MCF 10A (cell line): ENCODE measurements around the gene STK35. TPM values are rescaled to one million over a fixed set of nuclear protein-coding genes. Genes with fewer than 3 reads are reported as not detected.
A peak's percentile ranks its signal among the peaks of the same experiment; 100 is the strongest.

ENCODE experiments used
- BruUV-seq: library from RNA; stranded (reverse); fragments of 400-500 nt; replicated peaks from 2 replicates; lab custom pipeline; 2021; lab: Mats Ljungman, UMichigan
- CTCF ChIA-PET: fragments of 300-600 bp; sonication (Branson Sonifier 250); formaldehyde crosslinking; extraction: SDS; loops from one replicate; lab custom pipeline; 2021; ENCODE audit warnings: antibody characterized with exemption, inconsistent platforms; lab: Yijun Ruan, JAX
- POLR2A ChIA-PET: fragments of 300-600, 350-650 bp; sonication (Branson Sonifier 250); formaldehyde crosslinking; extraction: SDS; loops from one replicate; lab custom pipeline; 2020; ENCODE audit warnings: antibody characterized with exemption, inconsistent platforms; lab: Yijun Ruan, JAX
- DNase-seq: peaks from one replicate; pipeline ENCODE4 v3.0.0-alpha.2; 2018; ENCODE audit not compliant: unreplicated experiment
- H3K27ac Mint-ChIP-seq: one replicate; pipeline ENCODE4 v1.8.0; 2022; ENCODE audit warnings: mild to moderate bottlenecking, low read depth, mixed read lengths; ENCODE audit not compliant: unreplicated experiment
- H3K27me3 Mint-ChIP-seq: one replicate; pipeline ENCODE4 v1.8.0; 2022; ENCODE audit warnings: mixed read lengths; ENCODE audit not compliant: insufficient read depth, unreplicated experiment
- H3K36me3 Mint-ChIP-seq: one replicate; pipeline ENCODE4 v1.8.0; 2022; ENCODE audit warnings: mild to moderate bottlenecking, moderate library complexity, mixed read lengths; ENCODE audit not compliant: insufficient read depth, unreplicated experiment
- H3K4me1 Mint-ChIP-seq: one replicate; pipeline ENCODE4 v1.8.0; 2022; ENCODE audit warnings: mixed read lengths; ENCODE audit not compliant: insufficient read depth, unreplicated experiment
- H3K4me3 Mint-ChIP-seq: one replicate; pipeline ENCODE4 v1.8.0; 2022; ENCODE audit warnings: mild to moderate bottlenecking, moderate library complexity, mixed read lengths; ENCODE audit not compliant: unreplicated experiment
- H3K9me3 Mint-ChIP-seq: one replicate; pipeline ENCODE4 v1.8.0; 2022; ENCODE audit warnings: mixed read lengths; ENCODE audit not compliant: unreplicated experiment
- CTCF ChIP-seq: fragments of 200-600 bp; IDR thresholded peaks from one replicate; pipeline ENCODE4 v1.8.0; 2022; ENCODE audit warnings: antibody characterized with exemption, mild to moderate bottlenecking; ENCODE audit not compliant: unreplicated experiment
- intact Hi-C: fragments of 100-400 bp; cut with micrococcal nuclease; formaldehyde crosslinking; loops from 2 replicates; pipeline ENCODE4 v1.14.1; 2022
- total RNA-seq: library from RNA; stranded (reverse); gene quantifications from 2 replicates; pipeline ENCODE4 v1.2.3, GENCODE V29; 2022

Gene STK35
- total RNA-seq, 1 experiment from 2014 or later: 18.2 TPM

DNA sequence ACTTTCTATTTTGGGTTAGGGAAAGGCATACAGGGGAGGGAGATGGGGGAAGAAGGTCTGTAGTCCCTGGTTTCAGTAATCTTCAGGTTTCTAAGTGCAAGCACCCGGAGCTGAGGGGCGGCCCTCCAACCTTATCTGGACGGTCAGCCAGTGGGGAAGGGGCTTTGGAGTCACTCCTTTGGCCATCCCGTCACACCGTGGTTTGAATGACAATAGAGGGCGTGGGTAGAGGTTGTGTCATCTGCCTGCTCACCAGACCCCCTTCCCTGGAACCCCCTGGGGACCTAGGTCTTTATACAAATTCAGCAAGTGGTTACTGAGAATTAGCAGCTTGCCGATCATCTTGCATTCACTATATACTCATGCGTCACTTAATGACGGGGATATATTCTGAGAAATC, 29.1 kb downstream of the STK35 start:
- Mint-ChIP-seq H3K4me3 (no peak overlapping the region), H3K36me3 (peaks cover 21% of the 10 kb centered on the region), H3K9me3 (no peaks in the 10 kb centered on the region), H3K27me3 (no peaks in the 10 kb centered on the region), H3K27ac (no peak overlapping the region), H3K4me1 (peaks cover 34% of the 10 kb centered on the region)
- no peak for TF ChIP-seq CTCF
- DNase-seq: no peak
- CTCF ChIA-PET: interaction anchor here (0.5 to 1.8 kb wide), 3 partner anchors 9 to 42 kb away, joined by 3 to 8 read pairs (median 4); no protein-coding TSS in a partner anchor
- POLR2A ChIA-PET: interaction anchor here (0.6 to 4.4 kb wide), 7 partner anchors 9 to 227 kb away, joined by 3 to 33 read pairs (median 3); partner anchors contain the start of gene STK35
- no TSS peak for BruUV-seq
- intact Hi-C loops: no loop called here

DNA sequence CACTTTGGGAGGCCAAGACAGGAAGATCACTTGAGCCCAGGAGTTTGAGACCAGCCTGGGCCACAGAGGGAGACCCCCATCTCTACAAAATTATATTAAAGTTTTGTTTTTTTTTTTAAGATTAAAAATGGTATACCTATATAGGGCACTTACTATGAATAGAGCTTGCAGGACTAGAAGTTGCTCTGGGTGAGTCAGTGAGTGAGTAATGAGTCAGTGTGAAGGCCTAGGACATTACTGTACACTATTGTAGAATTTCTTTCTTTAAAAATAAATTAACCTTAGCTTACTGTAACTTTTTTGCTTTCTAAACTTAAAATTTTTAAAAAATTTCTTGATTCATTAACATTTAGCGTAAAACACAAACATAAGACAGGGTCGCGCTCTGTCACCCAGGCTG, 29.7 kb downstream of the STK35 start:
- CTCF ChIA-PET: interaction anchor here (0.6 to 1.8 kb wide), 6 partner anchors 10 to 321 kb away, joined by 3 to 8 read pairs (median 4); no protein-coding TSS in a partner anchor
- peak; percentile 58 for DNase-seq
- no peak overlapping the region for H3K4me3 Mint-ChIP-seq
- intact Hi-C loops: no loop called here
- H3K36me3 Mint-ChIP-seq: peaks cover 17% of the 10 kb centered on the region
- H3K27ac Mint-ChIP-seq: no peak overlapping the region
- no peaks in the 10 kb centered on the region for H3K27me3 Mint-ChIP-seq
- POLR2A ChIA-PET: interaction anchor here (0.6 to 4.4 kb wide), 8 partner anchors 9 to 227 kb away, joined by 3 to 33 read pairs (median 3); partner anchors contain the start of gene STK35
- H3K4me1 Mint-ChIP-seq: peaks cover 34% of the 10 kb centered on the region
- no peak for TF ChIP-seq CTCF
- no TSS peak for BruUV-seq
- no peaks in the 10 kb centered on the region for H3K9me3 Mint-ChIP-seq

DNA sequence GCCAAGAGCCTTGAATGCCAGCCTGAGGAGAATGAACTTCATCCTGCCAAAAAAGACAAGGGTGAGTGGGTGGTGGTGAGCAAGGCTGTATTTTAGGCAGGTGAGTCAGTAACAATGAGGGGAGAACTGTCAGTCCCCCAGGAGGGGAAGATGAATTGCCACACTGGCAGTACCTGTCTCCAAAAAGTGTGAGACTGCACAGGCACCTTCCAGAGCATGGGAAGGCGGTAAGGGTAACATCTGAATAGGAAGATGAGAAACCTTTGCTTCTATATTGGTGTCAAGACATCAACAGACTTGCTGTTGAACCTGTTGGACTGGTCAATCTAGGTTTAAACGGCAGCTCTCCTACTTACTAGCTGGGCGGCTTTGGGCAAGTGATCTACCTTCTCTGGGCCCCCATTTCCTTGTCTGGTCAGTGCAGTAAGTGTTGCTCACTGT, 30.9 kb downstream of the STK35 start:
- no peak for TF ChIP-seq CTCF
- no peak overlapping the region for H3K4me3 Mint-ChIP-seq
- ChIA-PET POLR2A (interaction anchor here (0.5 to 4.4 kb wide), 7 partner anchors 17 to 584 kb away, joined by 3 to 33 read pairs (median 3); partner anchors contain the start of gene STK35), CTCF (interaction anchor here (0.5 to 1.9 kb wide), 9 partner anchors 10 to 330 kb away, joined by 3 to 5 read pairs (median 4); no protein-coding TSS in a partner anchor)
- BruUV-seq: no TSS peak
- H3K36me3 Mint-ChIP-seq: peaks cover 9% of the 10 kb centered on the region
- DNase-seq: peak; percentile 64
- intact Hi-C loops: no loop called here
- peaks cover 34% of the 10 kb centered on the region for H3K4me1 Mint-ChIP-seq
- no peaks in the 10 kb centered on the region for H3K27me3 Mint-ChIP-seq
- no peaks in the 10 kb centered on the region for H3K9me3 Mint-ChIP-seq
- H3K27ac Mint-ChIP-seq: peak overlapping the region; percentile 64

DNA sequence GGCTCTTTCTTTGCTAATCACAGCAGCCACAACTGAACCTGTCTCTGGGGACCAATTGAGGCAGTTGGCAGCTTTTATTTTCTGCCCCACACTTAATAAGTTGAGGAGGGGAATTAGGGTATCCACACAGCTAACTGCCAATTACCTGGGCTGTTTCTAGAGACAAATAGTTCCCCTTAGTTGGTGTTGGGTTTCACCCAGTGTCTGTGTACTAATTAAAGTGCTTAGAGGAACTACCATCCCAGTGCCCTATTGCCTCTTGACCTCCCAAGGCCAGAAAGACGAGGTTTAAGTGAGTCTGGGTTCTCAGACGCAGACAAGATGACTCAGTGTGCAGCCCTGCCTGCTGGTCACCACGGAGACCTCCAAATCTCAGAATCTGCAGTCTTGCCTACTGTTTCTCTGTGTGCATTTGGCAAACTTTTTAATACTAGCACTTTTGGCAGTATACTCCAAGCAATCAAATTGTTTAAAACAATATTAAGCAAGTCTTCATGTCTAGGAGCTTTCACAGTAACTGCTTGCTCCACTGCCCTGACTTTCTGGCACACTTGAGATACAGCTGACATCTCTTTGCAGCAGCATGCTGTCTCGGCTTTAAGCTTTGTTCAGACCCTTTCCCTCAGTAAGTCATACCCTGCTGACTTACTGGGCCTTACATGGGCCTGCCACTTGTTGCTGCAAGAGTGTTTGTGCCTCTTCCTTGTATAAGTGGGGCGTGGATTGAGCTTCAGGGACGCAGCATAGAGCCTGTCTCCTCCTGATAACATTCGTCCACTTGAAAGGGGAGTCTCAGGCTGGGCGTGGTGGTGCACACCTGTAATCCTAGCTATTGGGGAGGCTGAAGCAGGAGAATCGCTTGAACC, 31.9 kb downstream of the STK35 start:
- ChIA-PET CTCF (interaction anchor here (0.6 to 1.9 kb wide), 5 partner anchors 9 to 735 kb away, joined by 3 to 5 read pairs (median 5); no protein-coding TSS in a partner anchor), POLR2A (interaction anchor here (0.8 to 4.4 kb wide), 5 partner anchors 11 to 31 kb away, joined by 3 to 33 read pairs (median 3); partner anchors contain the start of gene STK35)
- Mint-ChIP-seq H3K4me1 (peaks cover 34% of the 10 kb centered on the region), H3K27me3 (no peaks in the 10 kb centered on the region), H3K27ac (no peak overlapping the region), H3K36me3 (peaks cover 4% of the 10 kb centered on the region), H3K9me3 (no peaks in the 10 kb centered on the region), H3K4me3 (no peak overlapping the region)
- TF ChIP-seq CTCF: no peak
- intact Hi-C loops: no loop called here
- peak; percentile 38 for DNase-seq
- BruUV-seq: no TSS peak
